SK-N-DZ (cell line): ENCODE results near the gene TRAPPC12.

ENCODE experiments used
- DNase-seq: peaks from one replicate; pipeline ENCODE4 v3.0.0-alpha.2; 2015; ENCODE audit warnings: low spot score

TRAPPC12 gene

GRCh38 chr2:3468296-3468988 lies 88.9 kb downstream of the TRAPPC12 start:
- DNase-seq: no peak

- no peak for DNase-seq
These were observed 90.0 kb downstream of the TRAPPC12 start for GRCh38 chr2:3469486-3469885.

DNA sequence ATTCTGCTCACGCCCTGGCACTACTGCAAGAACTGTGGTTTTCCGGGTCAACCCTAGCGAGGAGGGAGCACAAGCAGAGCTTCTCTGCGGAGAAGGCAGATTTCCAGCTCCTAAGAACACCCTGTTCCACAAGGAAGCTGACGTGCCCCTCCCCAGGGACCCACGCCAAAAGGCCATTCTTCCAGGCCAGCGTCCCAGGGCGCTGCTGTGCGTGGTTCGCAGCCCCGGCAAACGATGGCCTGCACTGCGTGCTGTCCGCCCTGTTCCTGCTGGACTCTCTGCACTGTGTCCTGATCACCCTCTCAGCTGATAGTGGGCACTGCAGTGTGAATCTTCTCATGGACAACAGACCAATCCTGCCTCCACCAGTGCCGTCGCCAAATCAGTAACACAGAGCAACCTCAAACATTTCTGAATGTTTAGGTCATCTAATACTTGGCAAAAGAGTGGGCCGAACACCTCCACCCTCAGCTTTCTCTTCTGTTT lies 90.7 kb downstream of the TRAPPC12 start:
- DNase-seq: no peak

- no peak for DNase-seq
These were observed 91.6 kb downstream of the TRAPPC12 start for GRCh38 chr2:3470856-3471737.

DNA sequence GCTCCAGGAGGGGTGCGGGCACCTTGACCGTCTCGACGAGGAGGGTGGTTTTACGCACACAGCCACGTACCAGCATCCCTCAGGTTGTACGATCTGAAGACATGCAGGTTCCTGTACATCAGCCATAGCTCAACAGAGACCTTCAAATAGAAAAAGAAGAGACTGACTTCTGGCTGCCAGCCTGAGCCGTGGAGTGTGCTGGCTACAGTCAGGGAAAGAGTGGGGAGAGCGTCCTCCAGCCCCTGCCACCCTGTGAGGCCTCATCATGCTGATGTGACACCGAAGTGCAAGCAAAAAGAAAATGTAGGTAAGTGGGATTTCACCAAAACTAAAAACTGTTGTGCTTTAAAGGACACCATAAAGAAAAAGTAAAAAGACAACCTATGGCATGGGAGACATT lies 92.8 kb downstream of the TRAPPC12 start:
- no peak for DNase-seq

DNA sequence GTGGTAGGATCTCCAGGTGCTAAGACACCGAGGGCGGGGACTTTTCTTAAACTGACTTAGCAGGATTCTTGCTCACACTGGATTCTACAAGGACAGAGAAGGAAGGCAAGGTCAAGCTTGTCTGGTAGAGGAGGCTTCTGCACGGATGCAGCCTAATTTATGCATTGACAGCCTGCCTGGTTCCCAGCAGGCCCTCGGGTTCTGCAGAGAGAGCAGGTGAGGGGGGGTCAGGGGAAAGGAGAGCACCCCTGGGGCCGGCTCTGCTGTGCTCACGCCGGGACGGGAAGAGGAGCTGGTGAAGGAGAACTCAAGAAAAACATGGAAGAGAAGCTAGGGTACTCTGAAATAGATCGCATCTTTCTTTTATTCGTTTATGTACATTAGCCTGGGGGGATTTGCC lies 93.5 kb downstream of the TRAPPC12 start:
- no peak for DNase-seq

- DNase-seq: no peak
These were observed 96.3 kb downstream of the TRAPPC12 start for GRCh38 chr2:3475771-3476170.

GRCh38 chr2:3476321-3476984 lies 97.0 kb downstream of the TRAPPC12 start:
- DNase-seq: no peak

DNA sequence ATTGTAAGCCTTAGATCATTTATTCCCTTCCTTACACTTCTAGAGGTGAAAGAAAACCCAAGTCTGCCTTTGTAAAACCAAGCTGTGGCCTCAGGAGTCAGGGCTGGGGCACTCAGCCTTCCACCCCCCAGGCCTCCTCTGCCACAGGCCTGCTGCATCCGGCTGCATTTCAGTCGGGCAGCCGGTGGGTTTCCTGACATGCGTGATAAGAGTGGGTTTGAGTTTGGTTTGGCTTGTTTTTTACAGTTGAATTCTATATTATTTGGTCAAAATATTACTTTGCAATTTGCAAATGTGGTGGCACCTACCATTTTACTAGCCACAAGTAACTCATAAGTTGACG lies 97.5 kb downstream of the TRAPPC12 start:
- no peak for DNase-seq

DNA sequence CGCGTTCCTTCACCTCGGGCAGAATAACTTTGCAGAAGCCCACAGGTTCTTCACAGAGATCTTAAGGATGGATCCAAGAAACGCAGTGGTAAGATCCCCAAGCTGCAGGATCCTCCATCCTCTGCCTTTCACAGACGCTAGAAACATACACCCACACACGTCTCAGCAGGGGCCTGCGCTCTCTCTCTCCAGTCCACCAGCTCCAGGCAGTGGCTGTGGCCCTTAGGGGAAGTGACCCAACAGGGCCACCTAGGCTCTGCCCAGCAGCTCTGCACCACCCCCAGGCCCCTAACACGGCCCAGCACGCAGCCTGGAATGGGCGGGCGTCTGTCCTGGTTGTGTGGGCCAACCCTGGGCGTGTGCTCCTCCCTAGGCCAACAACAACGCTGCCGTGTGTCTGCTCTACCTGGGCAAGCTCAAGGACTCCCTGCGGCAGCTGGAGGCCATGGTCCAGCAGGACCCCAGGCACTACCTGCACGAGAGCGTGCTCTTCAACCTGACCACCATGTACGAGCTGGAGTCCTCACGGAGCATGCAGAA lies 99.4 kb downstream of the TRAPPC12 start:
- DNase-seq: no peak

DNA sequence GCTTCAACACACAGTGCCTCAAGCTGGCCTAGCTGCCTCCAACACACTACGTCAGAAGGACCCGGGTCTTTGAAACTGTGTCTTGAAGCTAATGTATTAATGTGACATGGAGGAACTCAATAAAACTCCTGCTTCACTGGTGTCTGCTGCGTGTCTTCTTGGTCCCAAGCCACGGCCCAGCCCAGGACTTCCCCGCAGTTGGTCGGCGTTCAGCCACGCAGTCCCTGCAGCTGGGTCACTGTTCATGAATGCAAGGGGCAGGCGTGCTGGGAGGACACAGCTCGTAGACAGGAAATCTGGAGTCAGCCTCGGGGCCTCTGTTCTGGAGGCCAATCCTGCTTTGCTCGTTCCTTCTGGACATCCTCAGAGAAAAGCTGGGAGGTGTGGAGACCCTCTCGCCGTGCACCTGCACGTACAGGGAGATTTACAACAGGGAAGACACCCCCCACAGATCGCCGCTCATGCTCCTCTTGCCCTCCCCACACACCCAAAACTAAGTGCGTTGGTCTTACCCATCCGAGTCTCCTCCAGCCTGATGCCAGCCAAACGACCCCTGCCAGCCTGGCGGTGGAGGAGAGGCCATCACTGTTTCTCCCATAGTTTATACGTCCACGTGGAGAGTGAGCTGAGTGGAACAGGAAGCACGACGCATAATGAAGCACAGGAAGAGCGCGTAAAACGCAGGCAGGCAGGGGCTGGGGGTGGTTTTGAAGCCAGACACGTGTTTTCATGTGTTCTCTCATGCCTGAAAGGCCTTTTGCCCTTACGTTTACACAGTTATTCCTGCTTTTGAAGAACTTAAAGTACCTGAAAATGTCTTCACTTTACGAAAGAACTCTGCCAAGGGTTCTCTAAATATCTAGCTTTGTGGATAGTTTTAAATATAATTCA lies 100.2 kb downstream of the TRAPPC12 start:
- no peak for DNase-seq

GRCh38 chr2:3480352-3481010 lies 101.0 kb downstream of the TRAPPC12 start:
- no peak for DNase-seq

- no peak for DNase-seq
These were observed 101.5 kb downstream of the TRAPPC12 start for GRCh38 chr2:3481011-3481400.

DNA sequence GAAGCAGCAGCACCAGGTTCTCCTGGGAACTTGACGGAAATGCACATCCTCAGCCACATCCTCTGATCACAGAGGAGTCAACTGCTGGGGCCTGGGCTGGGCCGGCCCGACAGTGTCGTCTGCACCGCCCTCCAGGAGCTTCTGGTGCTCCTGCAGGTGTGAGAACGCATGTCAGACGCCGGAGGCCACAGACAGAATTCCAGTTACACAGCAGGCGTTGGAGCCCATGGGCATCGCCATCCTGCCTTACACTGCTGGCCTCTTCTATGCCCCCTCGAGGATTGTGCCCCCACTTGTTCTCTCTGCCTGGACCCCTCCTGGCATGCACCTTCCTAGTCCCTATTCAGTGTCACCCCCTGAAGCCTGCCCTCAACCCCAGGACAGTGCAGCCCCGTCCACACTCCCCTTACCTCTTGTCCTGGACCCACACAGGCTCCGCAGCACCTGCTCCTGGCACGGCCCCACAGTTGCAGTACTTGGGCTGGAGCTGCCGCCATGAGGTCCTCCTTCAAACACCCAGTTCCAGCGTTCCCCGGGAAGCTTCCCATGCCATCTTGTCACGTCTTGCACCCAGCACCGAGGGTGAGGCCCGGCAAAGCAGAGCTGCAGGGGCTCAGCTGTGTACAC lies 102.4 kb downstream of the TRAPPC12 start:
- DNase-seq: no peak

GRCh38 chr2:3482363-3482821 lies 102.9 kb downstream of the TRAPPC12 start:
- no peak for DNase-seq

GRCh38 chr2:3483227-3483985 lies 103.9 kb downstream of the TRAPPC12 start:
- DNase-seq: peak; percentile 100

DNA sequence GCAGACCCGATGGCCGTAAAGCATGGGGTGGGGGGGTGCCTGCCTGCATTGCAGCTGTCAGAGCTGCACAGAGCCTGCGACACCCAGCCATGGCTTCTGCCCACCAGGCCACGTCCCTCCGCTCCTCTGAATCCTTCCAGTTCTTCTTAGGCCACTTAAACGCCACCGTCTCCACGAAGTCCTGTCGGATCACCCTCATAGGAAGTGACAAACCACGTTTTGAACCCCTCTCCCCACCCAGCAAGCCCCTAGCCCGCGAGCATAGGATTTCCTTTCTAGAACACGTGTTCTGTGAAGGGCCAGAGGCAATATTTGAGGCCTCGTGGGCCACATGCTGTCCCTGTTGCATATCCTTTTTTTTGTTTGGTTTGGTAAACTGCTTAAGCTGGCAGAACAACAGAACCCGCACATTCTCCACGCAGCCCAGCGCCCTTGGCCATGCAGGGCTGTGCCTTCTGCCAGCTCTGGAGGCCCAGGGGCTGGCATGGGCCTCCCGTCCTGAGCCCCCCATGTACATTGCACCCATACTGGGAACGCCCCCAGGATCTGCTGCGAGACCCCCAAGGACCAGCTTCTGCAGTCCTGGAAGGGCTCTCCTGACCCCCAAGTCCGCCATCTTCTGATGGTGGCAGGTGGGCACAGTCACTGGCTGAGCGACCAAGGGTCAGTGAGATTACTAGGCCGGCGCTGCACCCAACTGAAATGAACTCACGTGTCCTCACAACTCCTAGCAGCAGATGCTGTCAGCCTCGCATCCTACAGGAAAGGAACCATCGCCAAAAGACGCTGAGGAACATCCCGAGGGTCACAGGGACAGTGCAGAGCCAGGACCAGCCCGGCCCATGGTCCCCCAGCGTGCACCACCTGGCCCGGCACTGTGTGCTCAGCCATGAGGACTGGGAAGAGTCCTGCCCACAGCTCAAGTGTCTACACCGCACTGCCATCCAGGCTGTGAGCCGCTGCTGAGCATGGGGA lies 104.8 kb downstream of the TRAPPC12 start:
- DNase-seq: no peak

DNA sequence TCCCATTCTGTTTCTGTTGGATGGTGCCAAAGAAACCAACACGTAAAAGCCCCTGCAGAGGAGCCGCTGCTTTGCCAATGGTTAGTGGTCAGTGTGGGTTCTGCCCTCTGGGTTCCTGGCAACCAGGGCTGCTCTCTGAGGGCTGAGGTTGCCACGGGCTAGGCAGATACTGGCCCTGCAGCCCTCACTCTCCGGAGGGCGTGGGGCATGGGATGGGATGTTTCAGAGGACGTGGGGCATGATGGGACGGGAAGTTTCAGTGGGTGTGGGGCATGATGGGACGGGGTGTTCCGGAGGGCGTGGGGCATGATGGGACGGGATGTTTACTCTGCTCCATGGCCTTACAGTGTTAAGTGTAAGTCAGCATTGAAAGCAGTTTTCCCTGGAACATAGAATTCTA lies 105.7 kb downstream of the TRAPPC12 start:
- no peak for DNase-seq
